ENCODE measurements around the gene ZNF878. TPM values are rescaled to one million over a fixed set of nuclear protein-coding genes. Genes with fewer than 3 reads are reported as not detected.
A peak's percentile ranks its signal among the peaks of the same experiment; 100 is the strongest.

ZNF878 gene
- total RNA-seq, 4 donors from 2014 or later, result 0.32 TPM; not detected in 3

GRCh38 chr19:12035220-12036172 lies 17.3 kb downstream of the ZNF878 start, which contains the start of gene ZNF433:
Gene ZNF433 (minus strand): TSS chr19:12035679. CDS start chr19:12035539, 140 bp downstream.
- H3K27ac ChIP-seq, result peak within 1 kb of the TSS; percentile 81 to 85 (median 84)
- no peaks in the 10 kb centered on the region for H3K36me3 ChIP-seq
- no peaks in the 10 kb centered on the region for H3K9me3 ChIP-seq
- peaks cover 0 to 23% (median 7%) of the 10 kb centered on the region in 4 donors for H3K4me1 ChIP-seq
- H3K4me3 ChIP-seq, result peak within 1 kb of the TSS; percentile 66 to 94 (median 75)
- H3K27me3 ChIP-seq, result no peaks in the 10 kb centered on the region
- TF ChIP-seq, protein P1, sequence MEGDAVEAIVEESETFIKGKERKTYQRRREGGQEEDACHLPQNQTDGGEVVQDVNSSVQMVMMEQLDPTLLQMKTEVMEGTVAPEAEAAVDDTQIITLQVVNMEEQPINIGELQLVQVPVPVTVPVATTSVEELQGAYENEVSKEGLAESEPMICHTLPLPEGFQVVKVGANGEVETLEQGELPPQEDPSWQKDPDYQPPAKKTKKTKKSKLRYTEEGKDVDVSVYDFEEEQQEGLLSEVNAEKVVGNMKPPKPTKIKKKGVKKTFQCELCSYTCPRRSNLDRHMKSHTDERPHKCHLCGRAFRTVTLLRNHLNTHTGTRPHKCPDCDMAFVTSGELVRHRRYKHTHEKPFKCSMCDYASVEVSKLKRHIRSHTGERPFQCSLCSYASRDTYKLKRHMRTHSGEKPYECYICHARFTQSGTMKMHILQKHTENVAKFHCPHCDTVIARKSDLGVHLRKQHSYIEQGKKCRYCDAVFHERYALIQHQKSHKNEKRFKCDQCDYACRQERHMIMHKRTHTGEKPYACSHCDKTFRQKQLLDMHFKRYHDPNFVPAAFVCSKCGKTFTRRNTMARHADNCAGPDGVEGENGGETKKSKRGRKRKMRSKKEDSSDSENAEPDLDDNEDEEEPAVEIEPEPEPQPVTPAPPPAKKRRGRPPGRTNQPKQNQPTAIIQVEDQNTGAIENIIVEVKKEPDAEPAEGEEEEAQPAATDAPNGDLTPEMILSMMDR (IDR thresholded peaks at IDR 0.05), result peak in 1 of 5 experiments; percentile 11
- TF ChIP-seq EP300 (IDR thresholded peaks at IDR 0.05; ENCODE audit: low read depth) (no peak), POLR2AphosphoS5 (IDR thresholded peaks at IDR 0.05) (peak; percentile 47 to 66 (median 61)), POLR2A (IDR thresholded peaks at IDR 0.05) (peak; percentile 43)
- DNase-seq, result peak; percentile 96
- intact Hi-C loops (cut with DNase I; ENCODE audit: low total_unique reads) (no loop called here), in situ Hi-C loops (cut with MboI; ENCODE audit: low pct_ligation_motif_present in 1 of 4, low pct_unique_long_range_greater_than_20kb in 1 of 4, low sequenced_read_pairs in 3 of 4) (no loop called here)
- WGBS, 2 donors (ENCODE audit: low coverage in 1 of 2), result 4% methylated on average over 48 of the region's 68 CpGs; no CpG with 5 or more reads in 1 of the 2 donors

DNA sequence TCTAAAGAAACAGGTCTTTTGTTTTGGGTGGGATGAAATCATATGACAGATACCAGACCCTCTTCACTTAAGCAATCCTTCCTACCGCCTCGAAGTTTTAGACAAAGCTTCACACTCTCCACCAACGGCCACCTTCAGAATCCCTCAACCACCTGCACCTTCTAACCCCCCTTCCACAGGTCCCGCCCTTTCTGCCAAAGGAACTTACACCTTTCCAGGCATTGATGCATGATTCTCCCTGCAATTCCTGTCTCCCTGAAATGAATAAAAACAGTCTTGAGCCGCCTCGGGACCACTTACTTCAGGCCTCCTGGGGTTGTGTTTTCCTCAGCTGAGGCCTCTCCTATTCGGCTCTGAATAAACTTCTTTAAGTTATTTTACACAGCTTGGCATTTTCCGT lies 18.1 kb downstream of the ZNF878 start:
- TF ChIP-seq POLR2A (IDR thresholded peaks at IDR 0.05) (no peak), POLR2AphosphoS5 (IDR thresholded peaks at IDR 0.05) (no peak), EP300 (IDR thresholded peaks at IDR 0.05; ENCODE audit: low read depth) (no peak)
- TF ChIP-seq, protein P1 (IDR thresholded peaks at IDR 0.05), result no peak
- peaks cover 0 to 23% (median 7%) of the 10 kb centered on the region in 4 donors for H3K4me1 ChIP-seq
- peak overlapping the region in 3 of 4 donors; percentile 81 to 85 (median 85) for H3K27ac ChIP-seq
- in situ Hi-C loops (cut with MboI; ENCODE audit: low pct_ligation_motif_present in 1 of 4, low pct_unique_long_range_greater_than_20kb in 1 of 4, low sequenced_read_pairs in 3 of 4) (no loop called here), intact Hi-C loops (cut with DNase I; ENCODE audit: low total_unique reads) (no loop called here)
- H3K4me3 ChIP-seq, result peak overlapping the region in 3 of 4 donors; percentile 66 to 94 (median 81)
- H3K36me3 ChIP-seq, result no peaks in the 10 kb centered on the region
- 38 to 53% methylated on average over 4 to 8 of the region's 8 CpGs for WGBS, 2 donors (ENCODE audit: low coverage in 1 of 2)
- no peaks in the 10 kb centered on the region for H3K27me3 ChIP-seq
- DNase-seq, result no peak
- no peaks in the 10 kb centered on the region for H3K9me3 ChIP-seq

DNA sequence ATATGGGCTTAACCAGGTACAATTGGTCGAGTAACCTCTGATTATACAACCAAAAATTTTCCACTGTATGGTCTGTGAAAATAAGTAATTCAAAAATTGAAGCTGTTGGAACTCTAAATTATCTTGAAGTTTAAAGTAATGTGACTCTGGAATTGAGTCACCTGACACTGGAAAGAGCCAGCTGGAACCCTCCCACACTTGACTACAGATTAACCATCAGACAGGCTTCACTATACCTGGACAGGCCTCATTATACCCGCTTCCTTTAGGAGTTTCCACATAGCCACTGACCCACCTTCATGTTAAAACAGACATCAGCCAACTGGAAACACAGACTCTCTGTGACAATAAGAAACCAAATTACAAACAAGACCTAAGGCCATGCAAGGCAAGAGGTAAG lies 18.6 kb downstream of the ZNF878 start:
- in situ Hi-C loops (cut with MboI; ENCODE audit: low pct_ligation_motif_present in 1 of 4, low pct_unique_long_range_greater_than_20kb in 1 of 4, low sequenced_read_pairs in 3 of 4), result no loop called here
- H3K4me3 ChIP-seq, result no peak overlapping the region
- intact Hi-C loops (cut with DNase I; ENCODE audit: low total_unique reads), result no loop called here
- peaks cover 0 to 23% (median 7%) of the 10 kb centered on the region in 4 donors for H3K4me1 ChIP-seq
- TF ChIP-seq, protein P1 (IDR thresholded peaks at IDR 0.05), result no peak
- TF ChIP-seq POLR2A (IDR thresholded peaks at IDR 0.05) (no peak), EP300 (IDR thresholded peaks at IDR 0.05; ENCODE audit: low read depth) (no peak), POLR2AphosphoS5 (IDR thresholded peaks at IDR 0.05) (no peak)
- DNase-seq, result no peak
- WGBS, 2 donors (ENCODE audit: low coverage in 1 of 2), result 76 to 83% methylated on average over 1 to 2 of the region's 2 CpGs
- H3K36me3 ChIP-seq, result no peaks in the 10 kb centered on the region
- no peaks in the 10 kb centered on the region for H3K27me3 ChIP-seq
- H3K9me3 ChIP-seq, result no peaks in the 10 kb centered on the region
- no peak overlapping the region for H3K27ac ChIP-seq

DNA sequence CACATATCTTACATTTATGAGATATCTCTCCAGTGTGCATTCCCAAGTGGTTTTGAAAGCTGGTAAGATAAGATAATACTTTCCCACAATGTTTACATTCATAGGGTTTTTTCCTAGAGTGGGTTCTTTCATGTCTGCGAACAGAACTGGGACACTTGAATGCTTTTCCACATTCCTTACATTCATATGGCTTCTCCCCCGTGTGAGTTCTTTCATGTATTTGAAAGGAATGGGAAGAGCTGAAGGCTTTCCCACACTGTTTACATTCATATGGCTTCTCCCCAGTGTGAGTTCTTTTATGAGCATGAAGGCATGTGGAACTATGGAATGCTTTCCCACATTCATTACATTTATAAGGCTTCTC lies 37.0 kb downstream of the ZNF878 start:
- no peaks in the 10 kb centered on the region for H3K4me1 ChIP-seq
- no peak for TF ChIP-seq POLR2A (IDR thresholded peaks at IDR 0.05)
- no peak for TF ChIP-seq EP300 (IDR thresholded peaks at IDR 0.05; ENCODE audit: low read depth)
- TF ChIP-seq, protein P1 (IDR thresholded peaks at IDR 0.05), result no peak
- TF ChIP-seq POLR2AphosphoS5 (IDR thresholded peaks at IDR 0.05), result no peak
- H3K9me3 ChIP-seq, result peaks cover 74 to 85% of the 10 kb centered on the region in 2 donors
- no peak overlapping the region for H3K4me3 ChIP-seq
- peaks cover 4 to 58% (median 21%) of the 10 kb centered on the region in 4 donors for H3K36me3 ChIP-seq
- in situ Hi-C loops (cut with MboI; ENCODE audit: low pct_ligation_motif_present in 1 of 4, low pct_unique_long_range_greater_than_20kb in 1 of 4, low sequenced_read_pairs in 3 of 4), result no loop called here
- WGBS, 2 donors (ENCODE audit: low coverage in 1 of 2), result 83 to 86% methylated on average over 2 of the region's 2 CpGs
- no peak overlapping the region for H3K27ac ChIP-seq
- H3K27me3 ChIP-seq, result no peaks in the 10 kb centered on the region
- intact Hi-C loops (cut with DNase I; ENCODE audit: low total_unique reads), result no loop called here
- no peak for DNase-seq
